Naive thymus-derived CD8-positive, alpha-beta T cell (primary cell): Measurements from ENCODE around the gene STOML1. TPM values are rescaled to one million over a fixed set of nuclear protein-coding genes. Genes with fewer than 3 reads are reported as not detected.

Experiments used
- ATAC-seq, 2 donors: fragments of 150-1000 bp; cut with Tn5 transposase in 1 of 2; sonication (Bioruptor Pico), chemical (Tn5 transposase) in 1 of 2; 1 replicate in 1 of 2; 2 replicates in 1 of 2; pipeline ENCODE4 v1.10.0; 2021; ENCODE audit warnings: mild to moderate bottlenecking in 2 of 2, moderate library complexity in 2 of 2
- POLR2A ChIA-PET: fragments of 350-600 bp; sonication (Branson Sonifier 250); formaldehyde crosslinking; loops from one replicate; lab custom pipeline; 2021; ENCODE audit warnings: antibody characterized with exemption; lab: Charles Lee
- DNase-seq, 10 donors: peaks; one replicate each; pipeline versions ENCODE4 v3.0.0 to v3.0.0-alpha.2; 2020 to 2022
- H3K27ac Mint-ChIP-seq, 10 donors: one replicate each; pipeline ENCODE4 v1.8.0; 2020 to 2022; ENCODE audit warnings: mild to moderate bottlenecking in 10 of 10, mixed read lengths in 10 of 10, moderate library complexity in 4 of 10, inconsistent platforms in 1 of 10
- H3K27me3 Mint-ChIP-seq, 5 donors: one replicate each; pipeline ENCODE4 v1.8.0; 2021 to 2022; ENCODE audit warnings: mixed read lengths in 5 of 5
- H3K36me3 Mint-ChIP-seq, 3 donors: one replicate each; pipeline ENCODE4 v1.8.0; 2020 to 2022; ENCODE audit warnings: mixed read lengths in 3 of 3, mild to moderate bottlenecking in 2 of 3, inconsistent platforms in 1 of 3
- H3K4me1 Mint-ChIP-seq, 4 donors: one replicate each; pipeline ENCODE4 v1.8.0; 2021 to 2022; ENCODE audit warnings: mixed read lengths in 4 of 4
- H3K4me3 Mint-ChIP-seq, 10 donors: one replicate each; pipeline ENCODE4 v1.8.0; 2020 to 2022; ENCODE audit warnings: mild to moderate bottlenecking in 10 of 10, mixed read lengths in 10 of 10, moderate library complexity in 6 of 10, inconsistent platforms in 1 of 10
- H3K9me3 Mint-ChIP-seq, 9 donors: one replicate each; pipeline ENCODE4 v1.8.0; 2020 to 2022; ENCODE audit warnings: mixed read lengths in 9 of 9, mild to moderate bottlenecking in 3 of 9, inconsistent platforms in 1 of 9, moderate library complexity in 1 of 9
- polyA plus RNA-seq, 3 donors: library from polyadenylated mRNA; unstranded; fragments of 300-500 nt; fragmentation: Illumina TruSeq; gene quantifications; one replicate each; pipeline ENCODE4 v1.2.3, GENCODE V29; 2021
- total RNA-seq, 8 experiments: library from RNA in 2 of 8; stranded (reverse) in 2 of 8; gene quantifications; one replicate each; pipeline ENCODE4 v1.2.3 and lab custom pipeline; 2021 to 2026

Gene STOML1, protein sequence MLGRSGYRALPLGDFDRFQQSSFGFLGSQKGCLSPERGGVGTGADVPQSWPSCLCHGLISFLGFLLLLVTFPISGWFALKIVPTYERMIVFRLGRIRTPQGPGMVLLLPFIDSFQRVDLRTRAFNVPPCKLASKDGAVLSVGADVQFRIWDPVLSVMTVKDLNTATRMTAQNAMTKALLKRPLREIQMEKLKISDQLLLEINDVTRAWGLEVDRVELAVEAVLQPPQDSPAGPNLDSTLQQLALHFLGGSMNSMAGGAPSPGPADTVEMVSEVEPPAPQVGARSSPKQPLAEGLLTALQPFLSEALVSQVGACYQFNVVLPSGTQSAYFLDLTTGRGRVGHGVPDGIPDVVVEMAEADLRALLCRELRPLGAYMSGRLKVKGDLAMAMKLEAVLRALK
- total RNA-seq (10 to 100 TPM; 10.4 to 10.8 TPM), polyA plus RNA-seq (10 to 100 TPM in 2 of 3 donors, 1 to 10 TPM in 1; 9.6 to 15.6 (median 12.6) TPM), total RNA-seq (lab: John Stamatoyannopoulos, UW) (6.4 to 11.4 (median 8.8) reads per million in 6 experiments)

DNA sequence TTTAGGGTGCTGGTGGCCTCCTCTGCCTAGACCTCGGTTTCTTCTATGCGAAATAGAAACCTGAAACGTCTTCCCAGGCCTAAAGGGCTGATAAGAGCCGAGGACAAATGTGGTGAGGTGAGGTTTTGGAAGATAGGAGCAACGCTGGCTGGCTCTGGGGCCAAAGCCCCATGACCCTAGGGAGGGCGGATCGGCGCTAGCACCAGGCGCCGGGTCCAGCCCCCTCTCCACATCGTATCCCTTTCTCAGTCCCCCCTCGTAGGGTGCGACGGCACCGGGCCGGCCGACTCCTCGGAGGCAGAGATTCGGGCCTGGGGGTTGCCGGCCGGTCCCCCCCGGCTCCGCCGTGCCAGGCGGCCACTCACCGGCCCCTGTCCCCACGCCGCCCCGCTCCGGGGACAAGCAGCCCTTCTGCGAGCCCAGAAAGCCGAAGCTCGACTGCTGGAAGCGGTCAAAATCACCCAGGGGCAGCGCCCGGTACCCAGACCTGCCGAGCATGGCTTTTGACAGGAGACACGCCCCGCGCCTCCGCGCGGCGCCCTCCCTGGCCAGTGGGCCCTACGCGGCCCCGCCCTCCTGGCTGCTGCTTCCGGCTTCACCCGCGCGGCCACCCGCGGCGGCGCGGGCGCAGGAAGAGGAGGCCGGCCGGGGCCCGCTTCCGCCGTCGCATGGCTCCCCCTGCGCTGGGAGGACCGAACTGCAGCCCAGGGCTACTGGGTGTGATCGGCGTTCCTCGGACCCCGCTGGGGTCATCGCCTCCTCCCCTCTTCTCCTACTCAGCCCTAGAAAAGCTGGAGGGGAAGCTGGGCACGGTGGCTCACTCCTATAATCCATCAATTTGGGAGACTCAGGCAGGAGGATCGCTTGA lies at the start of gene STOML1:
Gene STOML1 (minus strand): TSS at position 570 of the 868 bp plus-strand sequence. CDS start 72 bp downstream, at position 498.
- peak; percentile 81 to 85 for ATAC-seq
- Mint-ChIP-seq H3K4me1 (peaks cover 24 to 63% (median 51%) of the 10 kb centered on the region in 4 donors), H3K4me3 (peak within 1 kb of the TSS; percentile 78 to 99 (median 86))

GRCh38 chr15:74041311-74041756 lies 49.2 kb upstream of the STOML1 start:
- Mint-ChIP-seq H3K4me3 (no peak overlapping the region), H3K27ac (peak overlapping the region in 7 of 10 donors; percentile 31 to 84 (median 64)), H3K27me3 (no peaks in the 10 kb centered on the region), H3K36me3 (peaks cover 0 to 36% (median 3%) of the 10 kb centered on the region in 3 donors), H3K4me1 (peaks cover 0 to 11% (median 3%) of the 10 kb centered on the region in 4 donors), H3K9me3 (no peaks in the 10 kb centered on the region)
- no peak for DNase-seq
- POLR2A ChIA-PET, result no interaction called here
- ATAC-seq, result no peak

More for the DNA sequence above, at the start of gene STOML1:
- POLR2A ChIA-PET, result interaction anchor here (1.1 to 3.2 kb wide), 5 partner anchors 10 to 44 kb away, joined by 3 to 13 read pairs (median 4); no protein-coding TSS in a partner anchor
- H3K9me3 Mint-ChIP-seq, result no peaks in the 10 kb centered on the region
- peaks cover 0 to 6% (median 0%) of the 10 kb centered on the region in 3 donors for H3K36me3 Mint-ChIP-seq
- H3K27me3 Mint-ChIP-seq, result no peaks in the 10 kb centered on the region
- DNase-seq, result peak; percentile 85 to 96 (median 92)
- peak within 1 kb of the TSS; percentile 75 to 86 (median 80) for H3K27ac Mint-ChIP-seq

DNA sequence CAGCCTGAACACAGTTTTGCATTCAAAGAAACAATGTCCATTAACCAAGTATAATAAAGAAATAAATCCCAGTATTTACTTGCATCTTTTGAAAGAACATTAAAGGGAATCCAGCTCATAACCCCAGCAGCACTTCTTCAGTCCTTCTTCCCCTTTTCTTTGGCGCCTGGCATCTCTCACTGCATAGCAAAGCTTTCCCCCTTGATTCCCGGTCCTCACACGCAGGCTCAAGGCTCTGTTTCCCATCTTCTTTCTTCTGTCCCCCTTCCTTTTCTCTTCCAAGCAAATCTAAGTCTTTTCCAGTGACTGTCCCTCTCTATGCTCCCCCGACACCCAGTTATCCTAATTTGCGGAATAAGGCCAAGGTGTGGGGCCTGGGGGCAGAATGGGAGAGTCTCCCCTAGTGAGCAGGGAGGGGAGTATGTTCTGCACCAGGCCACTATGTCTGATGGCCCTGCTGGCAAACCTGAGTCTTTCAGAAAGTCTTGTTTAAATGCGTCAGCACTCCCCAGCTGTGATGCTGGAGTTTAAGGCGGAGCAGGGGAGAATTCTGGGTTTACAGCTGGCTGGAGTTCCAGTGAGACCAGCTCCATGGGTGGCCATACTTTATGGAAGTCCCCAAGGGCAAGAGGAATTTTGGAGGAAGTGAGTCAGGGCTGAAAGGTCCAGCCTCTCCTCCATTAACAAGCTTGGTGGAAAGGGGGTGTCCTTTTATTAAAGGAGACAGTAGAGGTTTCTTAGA lies 48.2 kb upstream of the STOML1 start:
- Mint-ChIP-seq H3K27ac (peak overlapping the region in 7 of 10 donors; percentile 29 to 75 (median 55)), H3K36me3 (peaks cover 0 to 41% (median 4%) of the 10 kb centered on the region in 3 donors), H3K4me1 (peaks cover 0 to 10% (median 0%) of the 10 kb centered on the region in 4 donors), H3K4me3 (no peak overlapping the region), H3K9me3 (no peaks in the 10 kb centered on the region), H3K27me3 (no peaks in the 10 kb centered on the region)
- POLR2A ChIA-PET, result no interaction called here
- ATAC-seq (no peak), DNase-seq (no peak)

DNA sequence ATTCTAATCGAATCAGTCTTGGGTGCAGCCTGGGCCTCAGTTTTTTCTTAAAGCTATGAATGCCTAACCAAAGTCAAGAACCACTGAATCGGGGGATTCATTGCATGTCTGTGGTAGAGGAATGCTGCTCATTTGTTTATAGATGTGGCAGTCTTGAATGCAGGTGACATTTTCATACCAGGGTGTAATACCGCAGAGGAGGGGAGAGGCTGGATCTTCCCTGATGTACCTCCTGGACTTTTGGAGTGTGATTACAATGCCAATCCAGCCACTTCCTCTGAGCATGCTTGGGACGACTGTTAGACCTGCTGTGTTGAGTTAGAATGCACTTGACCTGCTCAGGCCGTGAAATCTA lies 47.5 kb upstream of the STOML1 start:
- peak overlapping the region in 2 of 10 donors; percentile 16 to 55 for H3K27ac Mint-ChIP-seq

GRCh38 chr15:74038707-74039655 lies 46.9 kb upstream of the STOML1 start:
- DNase-seq (no peak), ATAC-seq (no peak)
- H3K36me3 Mint-ChIP-seq, result peaks cover 0 to 53% (median 5%) of the 10 kb centered on the region in 3 donors
- no peaks in the 10 kb centered on the region for H3K27me3 Mint-ChIP-seq
- H3K27ac Mint-ChIP-seq, result peak overlapping the region in 4 of 10 donors; percentile 43 to 65 (median 48)
- peaks cover 0 to 10% (median 0%) of the 10 kb centered on the region in 4 donors for H3K4me1 Mint-ChIP-seq
- POLR2A ChIA-PET, result no interaction called here
- no peak overlapping the region for H3K4me3 Mint-ChIP-seq
- no peaks in the 10 kb centered on the region for H3K9me3 Mint-ChIP-seq

More for the DNA sequence above, 47.5 kb upstream of the STOML1 start:
- Mint-ChIP-seq H3K9me3 (no peaks in the 10 kb centered on the region), H3K4me3 (no peak overlapping the region), H3K4me1 (peaks cover 0 to 10% (median 0%) of the 10 kb centered on the region in 4 donors), H3K27me3 (no peaks in the 10 kb centered on the region), H3K36me3 (peaks cover 0 to 47% (median 4%) of the 10 kb centered on the region in 3 donors)
- POLR2A ChIA-PET, result no interaction called here
- ATAC-seq (no peak), DNase-seq (no peak)

DNA sequence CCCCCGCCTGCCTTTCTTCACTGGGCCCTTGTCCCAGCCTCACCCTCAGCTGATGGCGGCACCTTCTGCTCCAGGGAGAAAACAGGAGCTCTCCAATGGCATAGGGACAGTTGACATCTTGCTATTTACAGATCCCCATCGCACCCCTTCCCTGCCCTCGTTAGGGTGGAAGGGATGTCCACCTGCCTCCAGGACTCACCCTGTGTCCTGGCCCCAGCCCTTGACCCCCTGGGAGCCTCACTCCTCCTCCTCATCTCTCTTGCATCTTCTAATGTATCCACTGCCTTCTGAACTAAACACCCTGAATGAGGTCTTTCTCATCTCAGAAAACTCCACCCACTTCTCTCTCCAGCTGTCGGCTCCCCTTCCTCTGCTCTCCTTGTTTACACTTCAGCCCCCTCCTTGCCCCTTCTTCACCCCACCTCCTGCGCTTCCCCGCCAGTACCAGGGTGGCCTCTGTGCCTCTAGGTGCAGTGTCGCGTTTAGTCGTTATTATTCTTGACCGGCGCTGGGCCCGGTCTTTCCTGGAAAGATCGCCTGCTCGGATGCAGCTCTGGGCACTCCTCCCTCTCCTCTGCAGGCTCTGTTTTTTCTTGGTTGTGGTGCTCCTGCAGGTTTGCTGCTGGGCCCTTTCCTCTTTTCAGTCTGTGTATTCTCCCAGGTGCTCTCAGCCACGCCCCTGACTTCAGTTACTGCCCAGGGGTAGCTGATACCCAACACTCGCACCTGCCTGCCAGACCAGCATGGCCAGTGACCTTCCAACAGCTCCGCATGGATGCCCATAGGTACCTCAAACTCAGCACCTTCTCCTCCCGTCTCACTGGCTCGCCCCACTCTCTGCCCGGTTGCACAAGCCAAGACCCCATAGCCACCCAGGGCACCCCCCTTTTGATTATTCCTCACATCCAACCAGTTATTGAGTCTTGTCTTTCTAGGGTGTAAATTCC lies 45.3 kb upstream of the STOML1 start:
- POLR2A ChIA-PET, result interaction anchor here (0.8 kb wide), 1 partner anchor 63 kb away, joined by 3 read pairs; no protein-coding TSS in a partner anchor
- Mint-ChIP-seq H3K27me3 (no peaks in the 10 kb centered on the region), H3K36me3 (peaks cover 0 to 54% (median 6%) of the 10 kb centered on the region in 3 donors), H3K27ac (peak overlapping the region in 3 of 10 donors; percentile 53 to 85 (median 57)), H3K4me1 (peaks cover 0 to 10% (median 0%) of the 10 kb centered on the region in 4 donors), H3K9me3 (no peaks in the 10 kb centered on the region), H3K4me3 (peak overlapping the region in 1 of 10 donors; percentile 48)
- ATAC-seq (no peak), DNase-seq (no peak)

- Mint-ChIP-seq H3K9me3 (no peaks in the 10 kb centered on the region), H3K4me1 (peaks cover 0 to 10% (median 0%) of the 10 kb centered on the region in 4 donors), H3K4me3 (no peak overlapping the region), H3K27me3 (no peaks in the 10 kb centered on the region), H3K36me3 (peaks cover 0 to 57% (median 6%) of the 10 kb centered on the region in 3 donors), H3K27ac (peak overlapping the region in 3 of 10 donors; percentile 1 to 57 (median 53))
- ATAC-seq (no peak), DNase-seq (no peak)
- POLR2A ChIA-PET, result interaction anchor here (0.8 kb wide), 1 partner anchor 62 kb away, joined by 3 read pairs; no protein-coding TSS in a partner anchor
These were observed 44.4 kb upstream of the STOML1 start for GRCh38 chr15:74036271-74037170.

GRCh38 chr15:74035121-74036017 lies 43.3 kb upstream of the STOML1 start:
- H3K4me1 Mint-ChIP-seq, result peaks cover 0 to 10% (median 0%) of the 10 kb centered on the region in 4 donors
- ATAC-seq, result no peak
- DNase-seq, result no peak
- POLR2A ChIA-PET, result interaction anchor here (0.9 kb wide), 1 partner anchor 43 kb away, joined by 3 read pairs; the partner anchor contains the start of gene STOML1
- peaks cover 0 to 65% (median 6%) of the 10 kb centered on the region in 3 donors for H3K36me3 Mint-ChIP-seq
- H3K27ac Mint-ChIP-seq, result peak overlapping the region in 2 of 10 donors; percentile 48 to 55
- no peaks in the 10 kb centered on the region for H3K27me3 Mint-ChIP-seq
- H3K9me3 Mint-ChIP-seq, result no peaks in the 10 kb centered on the region
- no peak overlapping the region for H3K4me3 Mint-ChIP-seq
